PFSK-1 (cell line): ENCODE results near the gene PRPF6.

ENCODE experiments used
- POLR2AphosphoS5 ChIP-seq: IDR thresholded peaks from 2 replicates; pipeline ENCODE4 v1.6.1; 2012; ENCODE audit warnings: low read depth, mild to moderate bottlenecking, control low read depth, low read length, moderate library complexity
- TAF1 ChIP-seq: IDR thresholded peaks from 2 replicates; pipeline ENCODE4 v1.6.1; 2012; ENCODE audit warnings: low read length, control low read depth, borderline replicate concordance; ENCODE audit not compliant: insufficient read depth

DNA sequence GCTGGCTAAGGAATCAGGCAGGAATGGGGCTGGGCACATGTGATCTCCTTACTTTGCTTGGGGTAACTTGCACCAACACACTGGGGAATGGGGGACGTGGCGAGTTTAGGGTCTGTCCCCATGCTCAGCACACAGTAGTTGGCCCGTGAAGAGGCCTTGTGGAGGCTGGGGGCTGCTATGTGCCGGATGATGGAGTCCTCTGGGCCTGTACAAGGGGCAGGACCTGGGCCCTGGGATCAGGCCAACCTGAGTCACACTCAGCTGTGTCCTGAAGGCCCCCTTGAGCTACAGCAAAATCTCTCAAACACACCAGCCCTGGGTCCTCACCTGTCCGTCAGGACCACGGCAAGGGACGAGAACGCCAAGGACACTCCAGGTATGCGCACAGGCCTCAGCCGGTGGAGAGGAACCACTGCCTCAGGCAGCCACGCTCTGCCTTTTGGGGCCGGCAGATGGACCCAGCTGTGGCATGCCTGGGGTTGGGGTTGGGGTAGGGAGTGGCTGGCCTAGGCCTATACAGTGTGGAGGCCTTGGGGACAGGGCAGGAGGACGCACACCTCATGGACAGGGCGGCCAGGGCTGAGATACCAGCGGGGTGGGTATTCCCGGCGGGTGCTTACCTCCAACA, 35.8 kb upstream of the PRPF6 start:
- TF ChIP-seq POLR2AphosphoS5: no peak
- TF ChIP-seq TAF1: no peak
